ENCODE data around the gene ODAD3. TPM values are rescaled to one million over a fixed set of nuclear protein-coding genes. Genes with fewer than 3 reads are reported as not detected.

Gene ODAD3
- total RNA-seq (2022; extraction: Qiagen RNA extraction; ENCODE audit: low read depth): 0.83 to 1.3 TPM (median 1.3 TPM) in 5 replicates

GRCh38 chr19:11435057-11435832 lies at the start of gene ODAD3, which contains the start of gene PRKCSH:
Gene ODAD3, minus strand, starts transcription at chr19:11435121. Its CDS starts 105 bp downstream, at chr19:11435016.
Gene PRKCSH, plus strand, starts transcription at chr19:11435635. Its CDS starts 483 bp downstream, at chr19:11436118.

GRCh38 chr19:11480715-11481533 lies 46.0 kb upstream of the ODAD3 start, which contains the start of gene ELAVL3:
Gene ELAVL3, minus strand, starts transcription at chr19:11481046. Its CDS starts 438 bp downstream, at chr19:11480608.

GRCh38 chr19:11418549-11419506 lies 16.1 kb downstream of the ODAD3 start, which contains the start of gene RGL3:
Gene RGL3, minus strand, starts transcription at chr19:11419314. Its CDS starts 36 bp downstream, at chr19:11419278.

GRCh38 chr19:11374433-11375142 lies 60.3 kb downstream of the ODAD3 start, which contains the start of gene SWSAP1:
Gene SWSAP1, plus strand, starts transcription at chr19:11374666. Its CDS starts 15 bp downstream, at chr19:11374681.

Other genes starting within 250 kb of the ODAD3 start
- 25.7 to 36.4 TPM (median 33.2 TPM) in 5 replicates for gene KANK2, start 237.6 kb downstream of the ODAD3 start, total RNA-seq (2022; extraction: Qiagen RNA extraction; ENCODE audit: low read depth)
- not detected in 5 replicates for gene ANGPTL8, start 195.5 kb downstream of the ODAD3 start, total RNA-seq (2022; extraction: Qiagen RNA extraction; ENCODE audit: low read depth)
- 6.0 to 12.0 TPM (median 8.8 TPM) in 5 replicates for gene DOCK6, start 172.6 kb downstream of the ODAD3 start, total RNA-seq (2022; extraction: Qiagen RNA extraction; ENCODE audit: low read depth)
- not detected in 5 replicates for gene TSPAN16, start 139.0 kb downstream of the ODAD3 start, total RNA-seq (2022; extraction: Qiagen RNA extraction; ENCODE audit: low read depth)
- 2.5 to 3.2 TPM (median 2.8 TPM) in 5 replicates for gene RAB3D, start 95.5 kb downstream of the ODAD3 start, total RNA-seq (2022; extraction: Qiagen RNA extraction; ENCODE audit: low read depth)
- 95.9 to 133 TPM (median 114 TPM) in 5 replicates for gene TMEM205, start 88.9 kb downstream of the ODAD3 start, total RNA-seq (2022; extraction: Qiagen RNA extraction; ENCODE audit: low read depth)
- gene CCDC159, start 88.6 kb downstream of the ODAD3 start, total RNA-seq (2022; extraction: Qiagen RNA extraction; ENCODE audit: low read depth): 4.4 to 6.4 TPM (median 5.7 TPM) in 5 replicates
- gene PLPPR2, start 79.7 kb downstream of the ODAD3 start, total RNA-seq (2022; extraction: Qiagen RNA extraction; ENCODE audit: low read depth): 8.0 to 11.5 TPM (median 9.9 TPM) in 5 replicates
- 1.7 to 3.4 TPM (median 2.2 TPM) in 5 replicates for gene SWSAP1, start 60.5 kb downstream of the ODAD3 start, total RNA-seq (2022; extraction: Qiagen RNA extraction; ENCODE audit: low read depth)
- 3.6 to 5.5 TPM (median 5.1 TPM) in 5 replicates for gene EPOR, start 50.8 kb downstream of the ODAD3 start, total RNA-seq (2022; extraction: Qiagen RNA extraction; ENCODE audit: low read depth)
- 0.85 to 2.0 TPM (median 1.7 TPM) in 5 replicates for gene RGL3, start 15.8 kb downstream of the ODAD3 start, total RNA-seq (2022; extraction: Qiagen RNA extraction; ENCODE audit: low read depth)
- gene PRKCSH, start 514 bp upstream of the ODAD3 start, total RNA-seq (2022; extraction: Qiagen RNA extraction; ENCODE audit: low read depth): 232 to 265 TPM (median 260 TPM) in 5 replicates
- gene ELAVL3, start 45.9 kb upstream of the ODAD3 start, total RNA-seq (2022; extraction: Qiagen RNA extraction; ENCODE audit: low read depth): 0.02 to 0.21 TPM (median 0.11 TPM) in 3 of 5 replicates, not detected in the others
- 3.5 to 6.0 TPM (median 5.3 TPM) in 5 replicates for gene ZNF653, start 70.7 kb upstream of the ODAD3 start, total RNA-seq (2022; extraction: Qiagen RNA extraction; ENCODE audit: low read depth)
- gene ECSIT, start 94.0 kb upstream of the ODAD3 start, total RNA-seq (2022; extraction: Qiagen RNA extraction; ENCODE audit: low read depth): 27.8 to 37.6 TPM (median 34.7 TPM) in 5 replicates
- 0.35 to 0.94 TPM (median 0.40 TPM) in 5 replicates for gene CNN1, start 103.7 kb upstream of the ODAD3 start, total RNA-seq (2022; extraction: Qiagen RNA extraction; ENCODE audit: low read depth)
- 91.1 to 119 TPM (median 103 TPM) in 5 replicates for gene ELOF1, start 124.1 kb upstream of the ODAD3 start, total RNA-seq (2022; extraction: Qiagen RNA extraction; ENCODE audit: low read depth)
- gene ACP5, start 142.5 kb upstream of the ODAD3 start, total RNA-seq (2022; extraction: Qiagen RNA extraction; ENCODE audit: low read depth): 0.27 to 0.43 TPM in 2 of 5 replicates, not detected in the others
- 2.8 to 5.5 TPM (median 3.7 TPM) in 5 replicates for gene ZNF627, start 162.4 kb upstream of the ODAD3 start, total RNA-seq (2022; extraction: Qiagen RNA extraction; ENCODE audit: low read depth)

Measured in A549 treated with RU486 at 1 μM for 4 hours (cell line).